WTC11 (cell line): ENCODE results near the gene FGF22. TPM values are rescaled to one million over a fixed set of nuclear protein-coding genes. Genes with fewer than 3 reads are reported as not detected.

Experiments used
- ATAC-seq: fragments of 200-7000 bp; cut with Tn5 transposase; 2 replicates; pipeline ENCODE4 v1.10.0; 2021; ENCODE audit warnings: mild to moderate bottlenecking, moderate library complexity
- CTCF ChIA-PET: fragments of 300-600 bp; sonication (Branson Sonifier 250); formaldehyde crosslinking; loops from one replicate; lab custom pipeline; 2021; ENCODE audit warnings: antibody characterized with exemption; lab: Charles Lee
- POLR2A ChIA-PET: fragments of 350-600 bp; sonication (Branson Sonifier 250); formaldehyde crosslinking; loops from one replicate; lab custom pipeline; 2021; ENCODE audit warnings: antibody characterized with exemption; lab: Charles Lee
- DNase-seq: peaks from one replicate; pipeline ENCODE4 v3.0.0; 2021; ENCODE audit warnings: low spot score
- H3K27ac Mint-ChIP-seq: 2 replicates; pipeline ENCODE4 v1.8.0; 2021; ENCODE audit warnings: mixed read lengths
- H3K27me3 Mint-ChIP-seq: 2 replicates; pipeline ENCODE4 v1.8.0; 2021; ENCODE audit warnings: low read depth, mild to moderate bottlenecking, moderate library complexity, mixed read lengths
- H3K36me3 Mint-ChIP-seq: 2 replicates; pipeline ENCODE4 v1.8.0; 2021; ENCODE audit warnings: mixed read lengths
- H3K4me1 Mint-ChIP-seq: 2 replicates; pipeline ENCODE4 v1.8.0; 2022; ENCODE audit warnings: mixed read lengths
- H3K4me3 Mint-ChIP-seq: 2 replicates; pipeline ENCODE4 v1.8.0; 2021; ENCODE audit warnings: mild to moderate bottlenecking, moderate library complexity, mixed read lengths
- H3K9me3 Mint-ChIP-seq: 2 replicates; pipeline ENCODE4 v1.8.0; 2021; ENCODE audit warnings: mixed read lengths
- CBFB ChIP-seq: sonication (generic); formaldehyde crosslinking; IDR thresholded peaks from 2 replicates; pipeline ENCODE4 v1.8.1; 2022; ENCODE audit warnings: mild to moderate bottlenecking, low read depth, missing genetic modification reagents
- CTCF ChIP-seq: fragments of 200-600 bp; IDR thresholded peaks from 2 replicates; pipeline ENCODE4 v1.8.0; 2022; ENCODE audit warnings: antibody characterized with exemption
- E2F1 ChIP-seq: sonication (generic); formaldehyde crosslinking; IDR thresholded peaks from 2 replicates; pipeline ENCODE4 v1.8.0; 2022; ENCODE audit warnings: mild to moderate bottlenecking, missing genetic modification reagents
- E2F5 ChIP-seq: sonication (generic); formaldehyde crosslinking; IDR thresholded peaks from 2 replicates; pipeline ENCODE4 v1.8.1; 2022; ENCODE audit warnings: mild to moderate bottlenecking, moderate library complexity, missing genetic modification reagents
- ERG ChIP-seq: fragments of 250-450 bp; sonication (Bioruptor Pico); IDR thresholded peaks from 2 replicates; pipeline ENCODE4 v1.8.0; 2021; ENCODE audit warnings: mild to moderate bottlenecking
- ESRRA ChIP-seq: sonication (generic); formaldehyde crosslinking; IDR thresholded peaks from 2 replicates; pipeline ENCODE4 v1.8.1; 2022; ENCODE audit warnings: mild to moderate bottlenecking, missing genetic modification reagents, borderline replicate concordance
- ETV6 ChIP-seq: sonication (generic); formaldehyde crosslinking; IDR thresholded peaks from 2 replicates; pipeline ENCODE4 v1.8.1; 2022; ENCODE audit warnings: mild to moderate bottlenecking, missing genetic modification reagents
- FOXK1 ChIP-seq: sonication (generic); formaldehyde crosslinking; IDR thresholded peaks from 2 replicates; pipeline ENCODE4 v1.8.0; 2022; ENCODE audit warnings: mild to moderate bottlenecking, moderate library complexity, missing genetic modification reagents
- FOXP1 ChIP-seq: sonication (generic); formaldehyde crosslinking; IDR thresholded peaks from 2 replicates; pipeline ENCODE4 v1.8.0; 2022; ENCODE audit warnings: missing genetic modification reagents, mild to moderate bottlenecking, moderate library complexity, borderline replicate concordance
- FOXP4 ChIP-seq: sonication (generic); formaldehyde crosslinking; IDR thresholded peaks from 2 replicates; pipeline ENCODE4 v1.8.0; 2022; ENCODE audit warnings: mild to moderate bottlenecking, missing genetic modification reagents
- GABPB1 ChIP-seq: sonication (generic); formaldehyde crosslinking; IDR thresholded peaks from 2 replicates; pipeline ENCODE4 v1.8.1; 2023; ENCODE audit warnings: mild to moderate bottlenecking, missing genetic modification reagents
- GTF2I ChIP-seq: fragments of 250-450 bp; sonication (Bioruptor Pico); conservative IDR thresholded peaks from 2 replicates; pipeline ENCODE4 v1.4.0; 2021; ENCODE audit warnings: mild to moderate bottlenecking
- HMGXB4 ChIP-seq: sonication (generic); formaldehyde crosslinking; IDR thresholded peaks from 2 replicates; pipeline ENCODE4 v1.8.1; 2023; ENCODE audit warnings: mild to moderate bottlenecking, moderate library complexity, missing genetic modification reagents
- MAX ChIP-seq: sonication (generic); formaldehyde crosslinking; IDR thresholded peaks from 2 replicates; pipeline ENCODE4 v1.8.0; 2022; ENCODE audit warnings: mild to moderate bottlenecking, missing genetic modification reagents
- MLX ChIP-seq: sonication (generic); formaldehyde crosslinking; IDR thresholded peaks from 2 replicates; pipeline ENCODE4 v1.8.1; 2023; ENCODE audit warnings: mild to moderate bottlenecking, missing genetic modification reagents, moderate library complexity
- OVOL2 ChIP-seq: fragments of 250-450 bp; sonication (Bioruptor Pico); IDR thresholded peaks from 2 replicates; pipeline ENCODE4 v1.9.0; 2021; ENCODE audit warnings: mild to moderate bottlenecking, borderline replicate concordance
- PRRX2 ChIP-seq: fragments of 250-450 bp; sonication (Bioruptor Pico); IDR thresholded peaks from 2 replicates; pipeline ENCODE4 v1.8.0; 2021; ENCODE audit warnings: mild to moderate bottlenecking
- SP1 ChIP-seq: sonication (generic); formaldehyde crosslinking; conservative IDR thresholded peaks from 2 replicates; pipeline ENCODE4 v1.8.1; 2022; ENCODE audit warnings: missing genetic modification reagents
- STAT6 ChIP-seq: sonication (generic); formaldehyde crosslinking; conservative IDR thresholded peaks from 2 replicates; pipeline ENCODE4 v1.8.1; 2023; ENCODE audit warnings: mild to moderate bottlenecking, low read depth, missing genetic modification reagents, moderate library complexity
- TEAD1 ChIP-seq: sonication (generic); formaldehyde crosslinking; IDR thresholded peaks from 2 replicates; pipeline ENCODE4 v1.8.0; 2022; ENCODE audit warnings: mild to moderate bottlenecking, missing genetic modification reagents
- ZBTB43 ChIP-seq: sonication (generic); formaldehyde crosslinking; IDR thresholded peaks from 2 replicates; pipeline ENCODE4 v1.8.1; 2023; ENCODE audit warnings: mild to moderate bottlenecking, missing genetic modification reagents
- ZNF121 ChIP-seq: sonication (generic); formaldehyde crosslinking; IDR thresholded peaks from 2 replicates; pipeline ENCODE4 v1.8.0; 2023; ENCODE audit warnings: missing genetic modification reagents
- ZNF396 ChIP-seq: fragments of 250-450 bp; sonication (Bioruptor Pico); IDR thresholded peaks from 2 replicates; pipeline ENCODE4 v1.8.0; 2021; ENCODE audit warnings: mild to moderate bottlenecking, moderate library complexity, borderline replicate concordance
- total RNA-seq: library from RNA; stranded (reverse); gene quantifications from 3 replicates; pipeline ENCODE4 v1.2.3, GENCODE V29; 2021

Gene FGF22
- total RNA-seq, 1 experiment from 2014 or later, result 1.6 TPM

GRCh38 chr19:664913-665443 is 25.3 kb downstream of the FGF22 start:
- Mint-ChIP-seq H3K4me1 (peaks cover 20% of the 10 kb centered on the region), H3K27me3 (peaks cover 29% of the 10 kb centered on the region), H3K9me3 (peaks cover 9% of the 10 kb centered on the region), H3K36me3 (no peaks in the 10 kb centered on the region), H3K4me3 (peak overlapping the region; percentile 36), H3K27ac (no peak overlapping the region)
- POLR2A ChIA-PET, result no interaction called here
- ATAC-seq (peak; percentile 62), DNase-seq (peak; percentile 97)
- CTCF ChIA-PET, result interaction anchor here (0.6 to 0.8 kb wide), 4 partner anchors 10 to 195 kb away, joined by 3 to 6 read pairs (median 4); partner anchors contain the start of gene CFD
- TF ChIP-seq SP1 (CRISPR knock-in tag) (peak; percentile 65; the same call in 1 of the 2 replicates), ZNF121 (peak; percentile 14; the same call in 1 of the 2 replicates), E2F5 (CRISPR knock-in tag) (0 out of 2 replicates have a peak, but pooled peaks have one; percentile 29), FOXK1 (CRISPR knock-in tag) (0 out of 2 replicates have a peak, but pooled peaks have one; percentile 44), CBFB (CRISPR knock-in tag) (no peak), HMGXB4 (CRISPR knock-in tag) (peak; percentile 89), ETV6 (CRISPR knock-in tag) (peak; percentile 77), ERG (CRISPR knock-in tag) (no peak), PRRX2 (no peak), TEAD1 (CRISPR knock-in tag) (peak; percentile 66; the same call in 1 of the 2 replicates), MAX (peak; percentile 93), ZBTB43 (CRISPR knock-in tag) (0 out of 2 replicates have a peak, but pooled peaks have one; percentile 19), GABPB1 (CRISPR knock-in tag) (peak; percentile 53; the same call in 1 of the 2 replicates), ZNF396 (CRISPR knock-in tag) (no peak), ESRRA (0 out of 2 replicates have a peak, but pooled peaks have one; percentile 50), E2F1 (CRISPR knock-in tag) (no peak), FOXP4 (CRISPR knock-in tag) (peak; percentile 76), CTCF (peak; percentile 91), MLX (CRISPR knock-in tag) (no peak), STAT6 (CRISPR knock-in tag) (no peak), GTF2I (no peak), OVOL2 (CRISPR knock-in tag) (no peak), FOXP1 (peak; percentile 62; the same call in 1 of the 2 replicates)
